GM11168 (cell line): ENCODE results near the gene E2F1.

Source experiments
- in situ Hi-C: fragments of 300-500 bp; cut with MboI; formaldehyde crosslinking; loops from one replicate; pipeline ENCODE4 v1.12.0; 2022; ENCODE audit warnings: low sequenced_read_pairs; ENCODE audit not compliant: unreplicated experiment

The E2F1 gene

GRCh38 chr20:33687993-33688937, 2.1 kb upstream of the E2F1 start:
- in situ Hi-C loops, result no loop called here

- in situ Hi-C loops, result no loop called here
Observed at GRCh38 chr20:33687370-33687915, 1.3 kb upstream of the E2F1 start.

GRCh38 chr20:33686984-33687366, 790 bp upstream of the E2F1 start:
- in situ Hi-C loops, result no loop called here

- in situ Hi-C loops, result no loop called here
Observed at GRCh38 chr20:33685328-33686099, 671 bp downstream of the E2F1 start.

GRCh38 chr20:33684533-33685327, 1.5 kb downstream of the E2F1 start:
- in situ Hi-C loops, result no loop called here

- in situ Hi-C loops, result no loop called here
Observed at GRCh38 chr20:33681728-33682353, 4.3 kb downstream of the E2F1 start.

- in situ Hi-C loops, result no loop called here
Observed at GRCh38 chr20:33681288-33681687, 4.9 kb downstream of the E2F1 start.

- in situ Hi-C loops, result no loop called here
Observed at GRCh38 chr20:33680686-33681085, 5.5 kb downstream of the E2F1 start.

GRCh38 chr20:33679758-33680485, 6.3 kb downstream of the E2F1 start:
- in situ Hi-C loops, result no loop called here

- in situ Hi-C loops, result no loop called here
Observed at GRCh38 chr20:33677991-33678702, 8.0 kb downstream of the E2F1 start.

GRCh38 chr20:33676652-33677645, 9.2 kb downstream of the E2F1 start:
- in situ Hi-C loops, result no loop called here

- in situ Hi-C loops, result no loop called here
Observed at GRCh38 chr20:33676121-33676520, 10.1 kb downstream of the E2F1 start.

- in situ Hi-C loops, result no loop called here
Observed at GRCh38 chr20:33675136-33675959, 10.8 kb downstream of the E2F1 start.

- in situ Hi-C loops, result no loop called here
Observed at GRCh38 chr20:33674294-33675135, 11.7 kb downstream of the E2F1 start, which contains the start of gene NECAB3. Gene NECAB3 (minus strand): TSS chr20:33674428. CDS start chr20:33674352, 76 bp downstream.
